Panc1 (cell line): ENCODE data around the gene WHRN. TPM values are rescaled to one million over a fixed set of nuclear protein-coding genes. Genes with fewer than 3 reads are reported as not detected.

Source experiments
- ATAC-seq: fragments of 200-7000 bp; cut with Tn5 transposase; 2 replicates; pipeline ENCODE4 v1.9.1; 2020; ENCODE audit warnings: mild to moderate bottlenecking, moderate library complexity
- BruUV-seq: library from RNA; stranded (reverse); fragments of 400-500 nt; replicated peaks from 2 replicates; lab custom pipeline; 2021; lab: Mats Ljungman, UMichigan
- CTCF ChIA-PET: fragments of 300-600 bp; sonication (Branson Sonifier 250); formaldehyde crosslinking; loops from one replicate; lab custom pipeline; 2022; ENCODE audit warnings: antibody characterized with exemption; lab: Charles Lee
- POLR2A ChIA-PET: fragments of 300-600 bp; sonication (Branson Sonifier 250); formaldehyde crosslinking; loops from one replicate; lab custom pipeline; 2022; ENCODE audit warnings: antibody characterized with exemption; lab: Charles Lee
- DNase-seq: peaks from one replicate; pipeline ENCODE4 v3.0.0-alpha.2; 2010; ENCODE audit warnings: low read depth, low spot score
- H3K27ac ChIP-seq: 2 replicates; pipeline ENCODE4 v1.5.1; 2011; ENCODE audit warnings: mild to moderate bottlenecking, low read length, inconsistent platforms
- H3K27me3 ChIP-seq: fragments of 200-500 bp; sonication (Bioruptor generic); 2 replicates; pipeline ENCODE4 v1.6.0; 2014; ENCODE audit warnings: low read length, inconsistent platforms; ENCODE audit not compliant: control insufficient read depth, insufficient read depth
- H3K36me3 ChIP-seq: fragments of 200-500 bp; sonication (Bioruptor generic); 2 replicates; pipeline ENCODE4 v1.5.1; 2014; ENCODE audit warnings: inconsistent platforms, mild to moderate bottlenecking, low read length, moderate library complexity; ENCODE audit not compliant: control insufficient read depth, insufficient read depth
- H3K4me1 ChIP-seq: 2 replicates; pipeline ENCODE4 v1.5.1; 2011; ENCODE audit warnings: inconsistent platforms, mild to moderate bottlenecking, low read length, moderate library complexity; ENCODE audit not compliant: control insufficient read depth, insufficient read depth
- H3K4me3 ChIP-seq, 2 experiments: 2 replicates each; pipeline ENCODE4 v1.5.1; 2011 to 2012; ENCODE audit warnings: low read depth in 2 of 2, low read length in 2 of 2, mild to moderate bottlenecking in 2 of 2, inconsistent platforms in 1 of 2, moderate library complexity in 1 of 2
- H3K9me3 ChIP-seq: fragments of 200-500 bp; sonication (Bioruptor generic); 2 replicates; pipeline ENCODE4 v1.5.1; 2014; ENCODE audit warnings: low read depth, mild to moderate bottlenecking, inconsistent platforms, low read length, moderate library complexity; ENCODE audit not compliant: control insufficient read depth, insufficient read depth
- CTCF ChIP-seq: fragments of 450-650 bp; IDR thresholded peaks from 2 replicates; pipeline ENCODE4 v1.5.1; 2017; ENCODE audit warnings: mild to moderate bottlenecking
- POLR2AphosphoS5 ChIP-seq: IDR thresholded peaks from 2 replicates; pipeline ENCODE4 v1.6.1; 2012; ENCODE audit warnings: mild to moderate bottlenecking, low read depth, low read length, moderate library complexity
- SIN3A ChIP-seq: IDR thresholded peaks from 2 replicates; pipeline ENCODE4 v1.6.1; 2012; ENCODE audit warnings: low read depth, mild to moderate bottlenecking, low read length, moderate library complexity, borderline replicate concordance; ENCODE audit not compliant: insufficient read depth
- TCF7L2 ChIP-seq: IDR thresholded peaks from 2 replicates; pipeline ENCODE4 v1.6.1; 2011; ENCODE audit warnings: mild to moderate bottlenecking, low read depth, low read length, inconsistent platforms
- in situ Hi-C: cut with HindIII; loops from 2 replicates; pipeline ENCODE4 v1.10.0; 2016; ENCODE audit warnings: low sequenced_read_pairs, low pct_unique_long_range_greater_than_20kb
- intact Hi-C: fragments of 100-400 bp; cut with micrococcal nuclease; formaldehyde crosslinking; loops from one replicate; pipeline ENCODE4 v1.10.0; 2022; ENCODE audit not compliant: unreplicated experiment
- total RNA-seq: library from RNA; stranded (reverse); gene quantifications from one replicate; pipeline ENCODE4 v1.2.1, GENCODE V29; 2021; ENCODE audit not compliant: unreplicated experiment
- TF ChIP-seq, protein P1 (sequence below), 2 experiments: IDR thresholded peaks; 2 replicates each; pipeline ENCODE4 v1.6.1; 2011 to 2012; ENCODE audit warnings: low read depth in 2 of 2, control low read depth in 1 of 2, low read length in 1 of 2, mild to moderate bottlenecking in 1 of 2, moderate library complexity in 1 of 2; ENCODE audit not compliant: insufficient read depth in 1 of 2

The WHRN gene
- total RNA-seq, 1 experiment from 2014 or later: 18.0 TPM

DNA sequence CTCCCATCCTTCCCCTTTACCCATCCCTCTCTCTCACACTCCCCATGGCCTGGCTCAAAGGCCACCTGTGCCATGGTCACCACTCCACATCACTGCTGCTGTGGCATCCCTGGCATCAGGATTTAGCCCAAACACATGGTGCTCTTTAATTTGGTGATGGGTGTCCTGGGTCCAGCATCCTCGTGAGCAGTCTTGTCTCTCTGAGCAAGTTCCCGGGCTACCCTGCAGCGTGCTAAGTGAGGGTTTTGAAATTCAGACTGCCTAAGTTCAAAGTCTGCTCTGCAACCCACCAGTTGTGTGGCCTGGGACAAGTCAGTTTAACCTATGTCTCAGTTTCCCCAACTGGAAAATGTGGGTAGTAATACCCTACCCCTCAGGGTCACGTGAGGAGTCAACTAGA is 39.9 kb downstream of the WHRN start:
- in situ Hi-C loops: no loop called here
- Histone ChIP-seq H3K4me3 (no peak overlapping the region), H3K27ac (no peak overlapping the region), H3K27me3 (no peaks in the 10 kb centered on the region), H3K4me1 (no peaks in the 10 kb centered on the region), H3K36me3 (no peaks in the 10 kb centered on the region), H3K9me3 (no peaks in the 10 kb centered on the region)
- intact Hi-C loops: no loop called here
- POLR2A ChIA-PET: no interaction called here
- TF ChIP-seq POLR2AphosphoS5: no peak
- no peak for TF ChIP-seq TCF7L2
- TF ChIP-seq, protein P1, sequence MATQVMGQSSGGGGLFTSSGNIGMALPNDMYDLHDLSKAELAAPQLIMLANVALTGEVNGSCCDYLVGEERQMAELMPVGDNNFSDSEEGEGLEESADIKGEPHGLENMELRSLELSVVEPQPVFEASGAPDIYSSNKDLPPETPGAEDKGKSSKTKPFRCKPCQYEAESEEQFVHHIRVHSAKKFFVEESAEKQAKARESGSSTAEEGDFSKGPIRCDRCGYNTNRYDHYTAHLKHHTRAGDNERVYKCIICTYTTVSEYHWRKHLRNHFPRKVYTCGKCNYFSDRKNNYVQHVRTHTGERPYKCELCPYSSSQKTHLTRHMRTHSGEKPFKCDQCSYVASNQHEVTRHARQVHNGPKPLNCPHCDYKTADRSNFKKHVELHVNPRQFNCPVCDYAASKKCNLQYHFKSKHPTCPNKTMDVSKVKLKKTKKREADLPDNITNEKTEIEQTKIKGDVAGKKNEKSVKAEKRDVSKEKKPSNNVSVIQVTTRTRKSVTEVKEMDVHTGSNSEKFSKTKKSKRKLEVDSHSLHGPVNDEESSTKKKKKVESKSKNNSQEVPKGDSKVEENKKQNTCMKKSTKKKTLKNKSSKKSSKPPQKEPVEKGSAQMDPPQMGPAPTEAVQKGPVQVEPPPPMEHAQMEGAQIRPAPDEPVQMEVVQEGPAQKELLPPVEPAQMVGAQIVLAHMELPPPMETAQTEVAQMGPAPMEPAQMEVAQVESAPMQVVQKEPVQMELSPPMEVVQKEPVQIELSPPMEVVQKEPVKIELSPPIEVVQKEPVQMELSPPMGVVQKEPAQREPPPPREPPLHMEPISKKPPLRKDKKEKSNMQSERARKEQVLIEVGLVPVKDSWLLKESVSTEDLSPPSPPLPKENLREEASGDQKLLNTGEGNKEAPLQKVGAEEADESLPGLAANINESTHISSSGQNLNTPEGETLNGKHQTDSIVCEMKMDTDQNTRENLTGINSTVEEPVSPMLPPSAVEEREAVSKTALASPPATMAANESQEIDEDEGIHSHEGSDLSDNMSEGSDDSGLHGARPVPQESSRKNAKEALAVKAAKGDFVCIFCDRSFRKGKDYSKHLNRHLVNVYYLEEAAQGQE (IDR thresholded peaks at IDR 0.05; ENCODE audit: insufficient read depth in 1 of 2, low read depth in 2 of 2, low read length in 1 of 2): no peak
- TF ChIP-seq SIN3A: no peak
- TF ChIP-seq CTCF: no peak
- CTCF ChIA-PET: no interaction called here
- DNase-seq: no peak
- no TSS peak for BruUV-seq
- ATAC-seq: no peak

- CTCF ChIA-PET: no interaction called here
Measured at GRCh38 chr9:114464281-114465051, 40.8 kb downstream of the WHRN start.

More at GRCh38 chr9:114464281-114465051, 40.8 kb downstream of the WHRN start:
- DNase-seq (no peak), ATAC-seq (no peak)
- H3K27ac ChIP-seq: no peak overlapping the region
- no peak overlapping the region for H3K4me3 ChIP-seq
- H3K27me3 ChIP-seq: no peaks in the 10 kb centered on the region
- in situ Hi-C loops (no loop called here), intact Hi-C loops (no loop called here)
- POLR2A ChIA-PET: no interaction called here
- H3K9me3 ChIP-seq: no peaks in the 10 kb centered on the region
- H3K4me1 ChIP-seq: no peaks in the 10 kb centered on the region
- no TSS peak for BruUV-seq
- TF ChIP-seq CTCF (no peak), POLR2AphosphoS5 (no peak), SIN3A (no peak), TCF7L2 (no peak)
- TF ChIP-seq, protein P1 (IDR thresholded peaks at IDR 0.05; ENCODE audit: insufficient read depth in 1 of 2, low read depth in 2 of 2, low read length in 1 of 2): no peak
- no peaks in the 10 kb centered on the region for H3K36me3 ChIP-seq
